ENCODE measurements around the gene NAPSA.

GRCh38 chr19:50406156-50406820 lies 40.8 kb upstream of the NAPSA start:
- TF ChIP-seq, protein P1, sequence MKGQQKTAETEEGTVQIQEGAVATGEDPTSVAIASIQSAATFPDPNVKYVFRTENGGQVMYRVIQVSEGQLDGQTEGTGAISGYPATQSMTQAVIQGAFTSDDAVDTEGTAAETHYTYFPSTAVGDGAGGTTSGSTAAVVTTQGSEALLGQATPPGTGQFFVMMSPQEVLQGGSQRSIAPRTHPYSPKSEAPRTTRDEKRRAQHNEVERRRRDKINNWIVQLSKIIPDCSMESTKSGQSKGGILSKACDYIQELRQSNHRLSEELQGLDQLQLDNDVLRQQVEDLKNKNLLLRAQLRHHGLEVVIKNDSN (IDR thresholded peaks at IDR 0.05): no peak
- TF ChIP-seq, protein P2, sequence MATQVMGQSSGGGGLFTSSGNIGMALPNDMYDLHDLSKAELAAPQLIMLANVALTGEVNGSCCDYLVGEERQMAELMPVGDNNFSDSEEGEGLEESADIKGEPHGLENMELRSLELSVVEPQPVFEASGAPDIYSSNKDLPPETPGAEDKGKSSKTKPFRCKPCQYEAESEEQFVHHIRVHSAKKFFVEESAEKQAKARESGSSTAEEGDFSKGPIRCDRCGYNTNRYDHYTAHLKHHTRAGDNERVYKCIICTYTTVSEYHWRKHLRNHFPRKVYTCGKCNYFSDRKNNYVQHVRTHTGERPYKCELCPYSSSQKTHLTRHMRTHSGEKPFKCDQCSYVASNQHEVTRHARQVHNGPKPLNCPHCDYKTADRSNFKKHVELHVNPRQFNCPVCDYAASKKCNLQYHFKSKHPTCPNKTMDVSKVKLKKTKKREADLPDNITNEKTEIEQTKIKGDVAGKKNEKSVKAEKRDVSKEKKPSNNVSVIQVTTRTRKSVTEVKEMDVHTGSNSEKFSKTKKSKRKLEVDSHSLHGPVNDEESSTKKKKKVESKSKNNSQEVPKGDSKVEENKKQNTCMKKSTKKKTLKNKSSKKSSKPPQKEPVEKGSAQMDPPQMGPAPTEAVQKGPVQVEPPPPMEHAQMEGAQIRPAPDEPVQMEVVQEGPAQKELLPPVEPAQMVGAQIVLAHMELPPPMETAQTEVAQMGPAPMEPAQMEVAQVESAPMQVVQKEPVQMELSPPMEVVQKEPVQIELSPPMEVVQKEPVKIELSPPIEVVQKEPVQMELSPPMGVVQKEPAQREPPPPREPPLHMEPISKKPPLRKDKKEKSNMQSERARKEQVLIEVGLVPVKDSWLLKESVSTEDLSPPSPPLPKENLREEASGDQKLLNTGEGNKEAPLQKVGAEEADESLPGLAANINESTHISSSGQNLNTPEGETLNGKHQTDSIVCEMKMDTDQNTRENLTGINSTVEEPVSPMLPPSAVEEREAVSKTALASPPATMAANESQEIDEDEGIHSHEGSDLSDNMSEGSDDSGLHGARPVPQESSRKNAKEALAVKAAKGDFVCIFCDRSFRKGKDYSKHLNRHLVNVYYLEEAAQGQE (IDR thresholded peaks at IDR 0.05; ENCODE audit: low read depth): no peak
- no peak for TF ChIP-seq EP300 (IDR thresholded peaks at IDR 0.05; ENCODE audit: borderline replicate concordance)
- TF ChIP-seq MAX (IDR thresholded peaks at IDR 0.05): no peak
- no peak for TF ChIP-seq RAD21 (IDR thresholded peaks at IDR 0.05; ENCODE audit: low read depth)
- no peak for TF ChIP-seq ZBTB7A (IDR thresholded peaks at IDR 0.05; ENCODE audit: low read depth)
- no peak for TF ChIP-seq CREB1 (IDR thresholded peaks at IDR 0.05; ENCODE audit: low read depth)
- no peak for TF ChIP-seq EGR1 (IDR thresholded peaks at IDR 0.05)
- no peak for TF ChIP-seq NFIC (IDR thresholded peaks at IDR 0.05)
- no peak for TF ChIP-seq TEAD4 (IDR thresholded peaks at IDR 0.05)
- no peak for TF ChIP-seq CEBPB (IDR thresholded peaks at IDR 0.05)
- TF ChIP-seq YY1 (IDR thresholded peaks at IDR 0.05; ENCODE audit: low read depth): no peak
- TF ChIP-seq FOXM1 (IDR thresholded peaks at IDR 0.05; ENCODE audit: borderline replicate concordance, low read depth): no peak

All from Ishikawa (cell line).